Midbrain (tissue), 1 donor: ENCODE data around the gene SPATA24.
"Not testable (repeated sequence)": the region's sequence is repeated elsewhere in the genome, so short reads cannot be mapped to it uniquely, and the experiment has no call there.

Experiments
- DNase-seq: peaks from one replicate; lab custom pipeline; 2025; lab: John Stamatoyannopoulos, UW

The SPATA24 gene

DNA sequence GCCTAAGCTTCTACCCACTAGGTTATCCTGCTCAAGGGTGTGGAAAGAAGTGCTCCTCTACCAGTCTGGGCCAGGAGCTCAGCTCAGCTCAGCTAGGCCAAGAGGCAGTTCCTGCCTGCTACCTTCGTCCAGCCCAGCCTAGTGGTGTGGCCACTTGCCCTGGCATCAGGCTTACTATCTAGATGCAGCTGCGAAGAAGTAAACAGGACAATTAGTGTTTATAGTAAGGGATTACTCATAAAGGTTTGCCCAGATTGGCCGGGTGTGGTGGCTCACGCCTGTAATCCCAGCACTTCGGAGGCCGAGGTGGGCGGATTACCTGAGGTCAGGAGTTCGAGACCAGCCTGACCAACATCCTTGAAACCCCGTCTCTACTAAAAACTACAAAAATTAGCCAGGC, 12.8 kb upstream of the SPATA24 start:
- DNase-seq: no peak

DNA sequence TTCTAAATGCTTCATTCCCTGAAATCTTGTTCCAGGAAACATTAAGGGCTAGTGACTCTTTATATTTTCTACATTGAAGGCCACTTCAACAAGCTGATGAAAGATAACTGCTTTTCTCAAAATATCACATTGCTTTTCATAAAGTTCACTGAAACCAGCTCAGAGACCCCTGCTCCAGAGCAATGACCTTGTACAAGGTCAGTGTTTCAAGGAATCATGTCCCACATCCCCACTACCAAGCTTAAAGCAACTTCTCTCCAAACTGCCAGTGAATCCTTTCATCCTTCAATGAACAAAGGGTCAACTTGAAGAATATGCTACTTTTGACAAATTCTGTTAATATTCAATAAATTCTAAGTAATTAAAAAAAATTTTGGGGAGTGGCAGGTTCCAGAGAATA, 12.0 kb upstream of the SPATA24 start:
- DNase-seq: no peak

DNA sequence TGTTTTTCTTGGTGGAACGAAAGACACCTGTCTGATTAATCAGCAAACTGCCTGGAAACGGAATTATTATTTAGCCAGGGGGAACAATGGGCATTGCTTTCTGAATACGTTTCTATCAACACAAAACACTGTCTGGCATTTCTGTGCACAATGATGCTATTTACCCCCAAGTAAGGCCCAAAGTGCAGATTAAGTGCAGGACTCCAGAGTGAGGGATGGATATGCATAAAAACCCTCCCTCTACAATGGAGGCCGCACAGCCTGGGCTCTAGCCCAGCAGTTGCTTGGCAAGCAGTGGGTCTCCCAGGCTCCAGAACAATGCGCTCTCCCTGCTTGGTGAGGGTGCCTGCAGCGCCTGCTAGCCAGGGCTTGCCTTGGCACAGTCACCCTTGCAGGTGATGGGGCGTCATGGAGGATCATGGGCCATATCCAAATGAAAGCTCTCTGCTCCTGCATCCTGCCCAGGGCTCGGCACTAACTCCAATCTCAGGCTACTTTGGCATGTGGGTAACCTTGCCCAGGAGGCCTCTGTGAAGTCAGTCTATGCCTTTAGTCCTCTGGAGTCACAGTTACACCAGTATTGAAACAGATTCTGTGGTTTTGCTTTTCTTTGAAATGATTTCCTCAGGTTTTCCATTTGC, 11.5 kb upstream of the SPATA24 start:
- DNase-seq: peak; percentile 89

DNA sequence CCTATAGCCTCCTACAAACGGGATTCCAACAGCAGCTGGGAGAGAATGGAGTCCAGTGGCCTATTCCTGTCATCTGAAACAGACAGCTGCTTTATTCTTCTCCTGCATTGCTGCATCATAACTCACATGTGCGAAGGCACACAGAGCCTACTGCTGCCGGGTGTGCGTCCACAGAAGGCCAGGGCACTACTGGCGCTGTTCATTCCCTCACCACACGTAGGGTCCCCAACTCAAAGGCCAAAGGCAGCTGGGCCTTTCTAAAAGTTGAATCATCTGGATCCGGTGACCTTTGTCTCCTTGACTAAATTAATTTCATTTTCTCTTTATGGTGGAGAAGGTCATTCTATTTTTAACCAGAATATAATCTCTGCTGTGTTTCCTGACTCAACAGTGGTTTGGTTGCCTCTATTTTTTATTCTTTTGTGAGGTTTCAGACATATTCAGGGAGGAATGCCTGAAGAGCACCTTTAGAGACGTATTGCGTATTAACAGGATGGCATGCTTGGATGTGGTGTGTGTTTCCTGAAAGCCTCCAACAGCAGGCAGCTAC, 10.8 kb upstream of the SPATA24 start:
- peak; percentile 29 for DNase-seq

DNA sequence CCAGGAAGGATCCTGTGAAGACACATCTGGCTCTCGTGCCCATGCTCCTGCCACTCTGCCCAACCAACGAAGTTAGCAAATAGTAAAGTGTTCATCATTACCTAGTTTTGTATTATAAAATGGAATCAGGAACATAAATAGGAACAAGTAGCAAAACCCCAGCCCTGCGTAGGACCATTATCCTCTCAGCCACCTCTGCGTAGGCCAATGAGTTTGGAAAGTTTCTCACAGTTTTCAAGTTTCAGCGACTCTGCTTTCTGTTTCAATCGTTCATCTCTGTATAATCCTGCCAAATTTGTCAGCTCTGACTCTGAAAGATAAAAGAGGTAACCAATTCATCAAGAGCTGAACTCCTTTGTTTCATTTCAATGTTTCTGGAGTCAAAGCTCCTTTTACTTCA, 10.1 kb upstream of the SPATA24 start:
- DNase-seq: no peak

DNA sequence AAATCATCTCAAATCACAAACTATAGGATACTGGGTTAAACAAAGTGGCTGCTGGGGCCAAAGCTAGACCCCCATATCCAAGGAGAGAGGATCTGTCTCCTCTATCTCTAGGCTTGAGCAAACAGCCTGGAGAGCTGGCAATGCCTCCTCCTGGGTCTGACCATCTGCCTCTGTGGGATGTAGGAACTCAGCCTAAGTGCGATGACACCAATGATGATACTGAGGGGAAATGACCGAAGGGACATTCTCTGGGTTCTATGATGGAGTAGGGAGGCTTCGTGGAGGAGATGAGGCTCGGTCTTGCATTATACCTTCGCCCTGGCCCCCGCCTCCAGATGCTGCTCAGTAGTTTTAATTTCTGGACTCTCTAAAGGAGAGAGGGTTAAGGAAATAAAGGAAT, 9.3 kb upstream of the SPATA24 start:
- DNase-seq: no peak

DNA sequence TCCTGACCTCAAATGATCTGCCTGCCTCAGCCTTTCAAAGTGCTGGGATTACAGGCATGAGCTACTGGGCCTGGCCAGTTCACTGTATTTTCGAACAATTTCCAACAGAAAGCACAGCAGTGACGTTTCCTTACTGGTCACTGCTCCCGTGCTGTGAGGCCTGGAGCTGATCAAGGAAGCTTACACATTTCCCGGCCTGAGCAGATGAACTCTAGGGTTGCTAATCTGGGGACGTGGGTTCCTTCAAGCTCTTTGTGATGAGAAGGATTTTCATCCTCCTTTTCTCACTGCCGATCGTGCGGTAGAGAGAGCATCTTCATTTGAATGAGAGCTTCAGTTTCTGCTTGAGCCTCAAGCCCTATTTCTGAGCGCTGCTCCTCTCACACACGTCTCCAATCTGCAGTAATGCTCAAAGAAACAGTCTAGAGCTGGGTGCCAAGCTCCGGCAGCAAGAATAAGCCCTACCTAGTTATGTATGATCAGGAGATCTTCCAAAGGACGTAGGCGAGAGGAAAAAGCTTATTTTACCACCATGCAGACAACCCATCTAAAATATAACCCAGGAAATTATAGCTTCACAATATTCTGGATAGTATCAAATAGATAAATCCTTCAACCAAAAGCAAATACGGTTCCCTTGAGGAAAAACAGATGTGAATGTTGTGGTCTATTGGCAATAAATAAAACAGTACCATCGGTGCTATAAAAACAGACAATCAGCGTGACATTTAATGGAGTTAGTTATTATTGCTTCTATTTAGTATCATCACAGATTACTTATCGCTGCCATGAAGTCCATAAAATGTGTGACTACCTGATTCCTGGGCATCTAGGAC, 7.3 kb upstream of the SPATA24 start:
- no peak for DNase-seq

DNA sequence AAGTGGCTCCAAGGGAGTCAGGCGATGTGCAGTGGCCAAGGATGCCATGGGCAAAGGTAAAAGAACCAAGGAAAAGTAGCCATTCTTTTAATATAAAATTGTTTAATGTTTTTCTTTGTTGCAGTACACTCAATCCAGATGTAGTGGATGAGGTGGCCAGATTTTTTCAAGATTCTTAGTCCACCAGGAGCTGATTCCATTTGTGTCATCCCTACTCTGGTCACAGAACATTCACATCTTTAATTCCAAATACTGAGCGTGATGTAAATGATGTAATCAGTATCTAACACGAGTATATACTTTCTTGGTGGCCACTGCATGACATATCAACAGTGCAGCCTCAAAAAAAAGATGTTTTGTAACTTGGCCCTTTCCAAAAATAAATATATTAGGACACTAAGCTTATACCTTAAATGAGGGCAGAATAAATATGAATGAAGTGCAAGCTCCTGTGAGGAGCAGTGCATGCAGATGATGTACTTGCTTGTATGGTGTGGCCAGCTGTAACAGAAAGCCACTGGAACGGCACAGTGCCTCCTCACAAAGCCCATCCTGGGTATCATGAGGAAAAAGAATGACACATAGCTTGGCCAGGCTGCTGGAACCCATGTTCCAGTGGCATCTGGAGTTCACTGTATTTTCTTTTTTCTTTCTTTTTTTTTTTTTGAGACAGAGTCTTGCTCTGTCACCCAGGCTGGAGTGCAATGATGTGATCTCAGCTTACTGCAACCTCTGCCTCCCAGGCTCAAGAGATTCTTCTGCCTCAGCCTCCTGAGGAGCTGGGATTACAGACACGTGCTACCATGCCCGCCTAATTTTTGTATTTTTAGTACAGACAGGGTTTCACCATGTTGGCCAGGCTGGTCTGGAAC, 6.5 kb upstream of the SPATA24 start:
- DNase-seq: no peak

DNA sequence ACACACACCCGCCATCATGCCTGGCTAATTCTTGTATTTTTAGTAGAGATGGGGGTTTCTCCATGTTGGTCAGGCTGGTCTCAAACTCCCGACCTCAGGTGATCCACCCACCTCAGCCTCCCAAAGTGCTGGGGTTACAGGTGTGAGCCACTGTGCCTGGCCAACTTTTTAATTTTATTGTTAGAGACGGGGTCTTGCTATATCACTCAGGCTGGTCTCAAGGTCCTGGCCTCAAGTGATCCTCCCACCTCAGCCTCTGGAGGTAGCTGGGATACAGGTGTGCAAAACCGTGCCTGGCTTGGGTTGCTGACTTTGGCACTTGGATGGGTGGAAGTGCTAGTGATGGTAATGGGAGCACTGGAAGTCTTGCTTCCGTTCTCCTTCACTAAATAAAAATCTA, 5.2 kb upstream of the SPATA24 start:
- DNase-seq: not testable (repeated sequence)

DNA sequence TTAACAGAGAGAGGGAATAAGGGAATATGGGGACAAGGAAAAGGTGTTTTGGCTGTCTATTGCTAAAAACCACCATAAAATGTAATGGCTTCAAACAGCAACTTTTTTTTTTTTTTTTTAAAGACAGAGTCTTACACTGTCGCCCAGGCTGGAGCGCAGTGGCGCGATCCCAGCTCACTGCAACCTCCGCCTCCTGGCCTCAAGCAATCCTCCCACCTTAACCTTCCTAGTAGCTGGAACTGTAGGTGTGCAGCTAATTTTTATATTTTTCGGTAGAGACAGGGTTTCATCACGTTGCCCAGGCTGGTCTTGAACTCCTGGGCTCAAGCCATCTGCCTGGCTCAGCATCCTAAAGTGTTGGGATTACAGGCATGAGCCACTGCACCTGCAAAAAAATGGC, 4.3 kb upstream of the SPATA24 start:
- no peak for DNase-seq

DNA sequence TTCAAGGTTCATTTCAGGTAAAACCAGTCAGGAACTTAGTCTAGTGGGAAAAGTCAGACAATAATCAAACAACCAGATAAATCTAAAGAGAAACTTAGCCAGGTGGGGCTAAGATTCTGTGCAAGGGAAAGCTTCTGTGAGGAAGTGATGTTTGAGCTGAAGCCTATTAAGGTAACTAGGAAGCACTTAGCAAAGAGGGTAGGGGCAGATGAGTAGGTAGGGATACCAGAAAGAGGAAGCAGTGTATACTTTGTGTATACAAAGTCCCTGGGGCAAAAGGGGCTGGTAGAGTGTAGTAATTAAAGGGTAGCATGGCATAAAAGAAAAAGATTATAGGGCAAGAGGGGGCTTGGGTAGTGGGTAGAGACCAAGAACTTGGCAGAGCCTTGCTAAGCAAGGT, 3.6 kb upstream of the SPATA24 start:
- DNase-seq: no peak

DNA sequence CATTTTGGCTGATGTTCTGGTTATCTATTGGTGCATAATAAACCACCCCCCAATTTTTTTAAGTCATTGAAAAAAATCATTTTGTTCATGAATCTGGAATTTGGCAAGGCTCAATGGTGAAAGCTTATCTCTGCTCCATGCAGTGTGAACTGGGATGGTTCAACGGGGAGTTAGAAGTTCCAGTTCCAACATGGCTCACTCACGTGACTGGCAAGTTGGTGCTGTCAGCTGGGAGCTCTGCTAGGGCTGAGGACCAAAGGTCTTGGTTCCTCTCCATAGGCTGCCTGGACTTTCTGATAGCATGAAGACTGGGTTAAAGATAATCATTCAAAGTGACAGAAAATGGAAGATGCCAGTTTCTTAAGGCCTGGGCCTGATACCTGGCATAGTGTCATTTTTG, 3.1 kb upstream of the SPATA24 start:
- DNase-seq: no peak

DNA sequence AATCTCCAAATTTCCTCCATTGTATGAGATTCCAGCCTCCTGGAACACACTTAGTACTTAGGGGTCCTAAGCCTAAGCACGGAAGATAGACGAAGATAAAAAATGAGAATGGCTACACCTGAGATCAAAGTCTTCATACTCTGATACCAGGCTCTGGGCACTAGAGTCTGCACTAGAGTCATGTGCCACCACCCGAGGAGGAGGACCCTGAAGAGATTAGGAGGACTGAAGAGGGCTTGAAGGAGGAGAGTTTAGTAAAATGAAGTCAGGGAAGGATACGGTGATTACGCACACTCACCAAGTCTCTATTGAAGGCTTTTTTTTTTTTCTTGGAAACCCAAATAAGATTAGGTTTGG, 573 bp upstream of the SPATA24 start:
- no peak for DNase-seq

DNA sequence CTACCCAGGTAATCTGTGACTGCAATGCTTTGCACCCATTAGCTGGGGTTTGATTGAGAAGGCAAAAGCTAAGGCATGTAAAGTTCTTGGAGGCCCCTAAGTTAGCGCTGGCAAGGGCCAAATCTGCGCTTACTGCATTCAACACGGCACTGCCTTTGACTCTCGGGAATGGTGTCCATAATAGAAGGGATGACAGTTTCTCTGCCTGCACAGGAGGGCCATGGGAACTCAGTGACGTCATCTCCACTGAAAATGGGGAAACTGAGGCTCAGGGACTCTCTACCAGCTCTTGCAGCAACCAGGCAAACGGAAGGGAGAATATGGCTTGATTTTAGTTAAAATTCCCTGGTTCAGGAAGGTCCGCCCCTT, 487 bp downstream of the SPATA24 start:
- no peak for DNase-seq

DNA sequence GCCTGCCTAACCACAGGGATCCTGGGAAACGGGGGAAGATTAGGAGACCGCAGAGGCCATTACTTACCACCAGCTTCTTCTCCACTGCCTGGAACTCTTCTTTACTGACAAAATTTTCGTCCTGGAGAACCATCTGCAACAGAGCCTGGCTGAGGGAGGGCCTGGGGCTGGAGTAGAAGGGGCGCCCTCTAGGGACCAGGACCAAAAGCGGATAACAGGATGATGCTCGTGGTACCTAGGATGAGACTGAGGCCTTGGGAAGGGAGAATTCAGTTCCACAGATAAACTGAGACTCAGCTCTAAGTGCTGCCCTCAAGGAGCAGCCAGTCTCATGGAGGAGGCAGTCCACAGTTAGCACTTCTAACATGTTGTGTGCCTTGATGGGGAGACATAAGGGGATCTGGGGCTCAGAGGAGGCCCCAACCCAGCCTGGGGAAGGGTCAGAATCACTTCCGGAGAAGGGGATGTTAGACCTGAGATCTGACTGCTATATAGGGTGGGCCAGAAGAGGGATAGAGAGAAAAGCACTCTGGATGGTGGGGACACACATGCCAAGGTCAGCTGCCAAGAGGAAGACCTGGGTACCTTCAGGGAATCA, 1.2 kb downstream of the SPATA24 start:
- no peak for DNase-seq

DNA sequence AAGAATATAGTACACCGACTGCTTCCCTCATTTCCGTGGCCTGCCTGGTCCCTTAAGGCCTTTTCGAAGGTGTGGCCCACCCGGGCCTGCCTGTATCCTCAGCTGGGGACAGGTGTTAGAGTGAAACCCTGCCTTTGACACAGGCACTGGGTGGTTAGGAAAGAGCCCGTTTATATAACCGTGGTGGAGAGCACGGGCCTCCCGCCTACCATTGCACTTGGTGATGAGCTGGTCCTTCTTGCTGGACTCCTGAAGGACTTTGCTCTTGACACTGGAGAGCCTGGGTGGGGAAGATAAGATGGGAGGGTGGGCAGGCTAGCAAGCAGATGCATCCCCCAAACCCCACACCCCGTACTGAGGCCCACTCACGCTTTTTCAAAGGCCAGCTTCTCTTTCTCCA, 2.3 kb downstream of the SPATA24 start:
- DNase-seq: no peak

DNA sequence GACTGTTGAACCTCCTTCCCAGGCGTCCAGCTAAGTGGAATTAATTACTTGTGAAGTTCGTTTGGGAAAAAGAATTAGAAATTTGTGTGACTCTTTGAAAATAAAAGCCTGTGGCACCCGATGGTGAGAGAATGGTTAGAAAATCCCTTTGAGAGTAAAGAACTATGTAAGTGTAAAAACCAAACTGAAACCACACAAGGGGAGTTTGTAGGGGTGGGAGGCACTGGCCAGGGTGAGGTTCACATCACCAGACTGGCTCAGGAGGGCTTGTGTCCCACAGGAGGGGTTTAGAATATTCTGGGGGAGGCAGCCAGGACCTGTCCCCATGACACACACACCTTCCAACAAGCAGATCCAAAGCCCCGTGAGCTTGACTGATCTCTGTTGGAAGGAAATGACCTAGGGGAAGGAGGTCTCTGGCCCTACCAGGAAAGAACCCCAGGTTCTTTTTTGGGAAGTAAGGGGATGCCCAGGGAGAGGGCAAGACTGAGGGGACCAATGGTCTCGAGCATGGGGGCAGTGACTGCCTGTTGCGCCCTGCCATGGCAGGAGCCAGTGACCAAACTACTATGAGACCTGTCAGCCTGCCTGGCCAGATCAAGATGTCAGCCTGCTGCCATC, 4.3 kb downstream of the SPATA24 start:
- DNase-seq: no peak

DNA sequence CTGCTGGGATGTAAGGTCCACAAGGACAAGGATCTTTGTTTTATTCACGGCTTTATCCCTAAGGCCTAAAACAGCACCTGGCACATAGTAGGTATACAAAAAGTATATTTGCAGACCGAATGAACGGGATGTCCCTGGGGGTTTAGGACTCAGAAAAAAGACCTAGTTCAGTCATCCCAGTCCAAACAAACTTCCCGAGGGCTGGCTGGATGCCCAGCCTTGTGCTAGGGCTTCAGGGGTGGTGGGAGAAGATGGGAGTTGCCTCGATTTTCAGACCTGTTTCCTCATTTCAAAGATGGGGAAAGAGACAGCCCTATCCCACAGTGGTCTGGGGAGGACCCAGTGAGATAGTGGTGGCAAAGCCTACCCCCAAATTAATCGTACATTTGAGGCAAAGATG, 6.0 kb downstream of the SPATA24 start:
- no peak for DNase-seq

DNA sequence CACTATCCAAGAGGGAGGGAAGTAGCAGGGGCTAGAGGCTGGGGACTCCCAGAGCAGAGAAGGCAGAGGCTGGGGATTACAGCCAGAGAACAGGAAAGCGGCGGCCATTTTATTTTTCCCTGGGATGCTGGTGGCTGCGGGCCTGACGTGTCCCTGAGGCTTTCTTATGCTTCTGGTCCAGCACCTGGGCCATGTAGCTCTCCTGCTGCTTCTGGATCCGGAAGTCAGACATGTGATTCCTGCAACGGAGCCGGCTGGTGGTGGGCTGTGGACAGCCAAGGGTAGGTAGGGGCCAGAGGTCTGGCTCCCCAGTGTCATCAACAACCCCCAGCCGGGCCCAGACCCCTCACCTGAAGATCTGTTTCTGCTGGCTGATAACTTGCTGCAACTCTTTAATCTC, 7.2 kb downstream of the SPATA24 start:
- DNase-seq: no peak

DNA sequence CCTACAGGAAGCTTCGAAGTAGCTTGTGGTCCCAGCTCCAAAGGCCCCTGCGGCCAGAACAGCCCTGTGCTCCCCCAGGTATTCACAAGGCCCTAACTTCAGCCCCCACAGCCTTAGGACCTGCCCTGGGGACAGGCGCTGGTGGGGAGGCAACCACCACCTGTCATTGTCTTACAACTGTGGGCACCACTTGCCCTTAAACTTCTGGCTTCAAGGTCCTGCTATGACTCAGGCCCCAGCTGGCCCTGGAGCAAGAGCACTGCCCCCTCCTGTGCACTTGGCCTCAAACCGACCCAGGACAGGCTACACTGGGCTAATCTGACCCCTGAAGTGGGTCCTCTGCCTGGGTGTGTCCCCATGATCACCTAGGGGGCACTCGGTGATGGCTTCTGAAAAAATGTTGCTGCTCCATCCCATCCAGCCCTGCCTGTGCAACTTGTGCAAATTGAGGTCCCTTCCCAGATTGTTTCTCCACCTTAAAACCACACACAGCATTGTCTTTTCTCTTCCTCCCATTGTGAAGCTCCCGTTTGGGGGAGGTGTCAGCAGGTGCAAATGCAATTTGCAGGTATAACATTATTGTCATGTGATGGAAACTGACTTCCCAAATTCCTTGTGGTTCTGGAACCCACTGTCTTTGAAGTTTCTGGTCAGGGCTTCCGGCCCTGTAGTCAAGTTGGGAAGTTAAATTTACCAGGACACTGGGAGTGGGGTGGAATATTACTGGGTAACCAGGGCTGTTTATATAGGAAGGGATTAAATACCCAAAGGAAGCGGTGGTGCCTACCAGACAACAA, 7.8 kb downstream of the SPATA24 start:
- DNase-seq: no peak
